Nephron progenitor cell (in vitro differentiated cells): ENCODE results near the gene VMP1.
A peak's percentile ranks its signal among the peaks of the same experiment; 100 is the strongest.
"Not testable (repeated sequence)": the region's sequence is repeated elsewhere in the genome, so short reads cannot be mapped to it uniquely, and the experiment has no call there.

Experiments
- DNase-seq: peaks from one replicate; pipeline ENCODE4 v3.0.0; 2021
- H3K27ac Mint-ChIP-seq: 2 replicates; pipeline ENCODE4 v1.8.0; 2021; ENCODE audit warnings: mild to moderate bottlenecking, moderate library complexity, mixed read lengths
- H3K27me3 Mint-ChIP-seq: 2 replicates; pipeline ENCODE4 v1.8.0; 2021; ENCODE audit warnings: mild to moderate bottlenecking, low read depth, mixed read lengths; ENCODE audit not compliant: poor library complexity
- H3K36me3 Mint-ChIP-seq: 2 replicates; pipeline ENCODE4 v1.8.0; 2021; ENCODE audit warnings: low read depth, mixed read lengths
- H3K4me1 Mint-ChIP-seq: 2 replicates; pipeline ENCODE4 v1.8.0; 2021; ENCODE audit warnings: mixed read lengths
- H3K4me3 Mint-ChIP-seq: 2 replicates; pipeline ENCODE4 v1.8.0; 2021; ENCODE audit warnings: mild to moderate bottlenecking, moderate library complexity, mixed read lengths
- H3K9me3 Mint-ChIP-seq: 2 replicates; pipeline ENCODE4 v1.8.0; 2021; ENCODE audit warnings: mild to moderate bottlenecking, moderate library complexity, mixed read lengths
- TF ChIP-seq, protein P1 (sequence below): fragments of 200-600 bp; sonication (generic); IDR thresholded peaks from 2 replicates; pipeline ENCODE4 v1.5.0; 2021; ENCODE audit warnings: antibody characterized with exemption

The VMP1 gene

DNA sequence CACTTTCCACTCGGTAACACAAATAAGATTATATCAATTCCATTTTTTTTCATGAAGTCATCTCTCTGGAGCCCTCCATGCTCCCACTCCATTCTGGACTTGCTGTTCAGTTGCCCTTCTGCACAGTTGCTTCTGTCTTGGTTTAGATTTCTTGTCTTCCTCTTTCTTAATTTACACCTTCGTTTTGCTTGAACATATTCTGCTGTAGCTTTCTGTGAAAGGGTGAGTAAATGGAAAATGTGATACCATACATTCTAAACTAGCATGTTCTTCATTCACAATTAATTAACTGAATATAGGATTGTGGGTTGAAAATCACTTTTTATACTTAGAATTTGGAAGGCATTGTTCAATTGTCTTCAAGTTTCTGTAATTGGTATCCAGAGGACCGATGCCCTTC, 69.6 kb downstream of the VMP1 start:
- no peaks in the 10 kb centered on the region for H3K27me3 Mint-ChIP-seq

DNA sequence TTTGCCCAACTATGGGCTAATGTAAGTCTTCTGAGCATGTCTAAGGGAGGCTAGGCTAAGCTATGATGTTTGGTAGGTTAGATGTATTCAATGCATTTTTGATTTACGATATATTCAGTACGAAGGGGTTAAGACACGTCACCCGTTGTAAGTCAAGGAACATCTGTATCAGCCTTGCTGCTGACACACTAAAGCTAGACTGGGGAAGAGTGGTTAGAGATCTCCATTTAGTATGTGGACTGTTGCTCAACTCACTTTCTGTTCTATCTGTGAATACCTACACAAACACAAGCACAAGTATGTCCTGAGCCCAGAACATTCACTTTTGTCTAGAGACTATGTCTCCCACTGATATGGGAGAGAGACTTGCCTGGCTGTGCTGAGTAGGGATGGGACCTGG, 71.5 kb downstream of the VMP1 start:
- Mint-ChIP-seq H3K4me1 (peaks cover 11% of the 10 kb centered on the region), H3K27me3 (no peaks in the 10 kb centered on the region), H3K36me3 (peaks cover 58% of the 10 kb centered on the region), H3K27ac (peak overlapping the region; percentile 21), H3K9me3 (peaks cover 10% of the 10 kb centered on the region), H3K4me3 (no peak overlapping the region)
- TF ChIP-seq, protein P1, sequence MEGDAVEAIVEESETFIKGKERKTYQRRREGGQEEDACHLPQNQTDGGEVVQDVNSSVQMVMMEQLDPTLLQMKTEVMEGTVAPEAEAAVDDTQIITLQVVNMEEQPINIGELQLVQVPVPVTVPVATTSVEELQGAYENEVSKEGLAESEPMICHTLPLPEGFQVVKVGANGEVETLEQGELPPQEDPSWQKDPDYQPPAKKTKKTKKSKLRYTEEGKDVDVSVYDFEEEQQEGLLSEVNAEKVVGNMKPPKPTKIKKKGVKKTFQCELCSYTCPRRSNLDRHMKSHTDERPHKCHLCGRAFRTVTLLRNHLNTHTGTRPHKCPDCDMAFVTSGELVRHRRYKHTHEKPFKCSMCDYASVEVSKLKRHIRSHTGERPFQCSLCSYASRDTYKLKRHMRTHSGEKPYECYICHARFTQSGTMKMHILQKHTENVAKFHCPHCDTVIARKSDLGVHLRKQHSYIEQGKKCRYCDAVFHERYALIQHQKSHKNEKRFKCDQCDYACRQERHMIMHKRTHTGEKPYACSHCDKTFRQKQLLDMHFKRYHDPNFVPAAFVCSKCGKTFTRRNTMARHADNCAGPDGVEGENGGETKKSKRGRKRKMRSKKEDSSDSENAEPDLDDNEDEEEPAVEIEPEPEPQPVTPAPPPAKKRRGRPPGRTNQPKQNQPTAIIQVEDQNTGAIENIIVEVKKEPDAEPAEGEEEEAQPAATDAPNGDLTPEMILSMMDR = no peak
- no peak for DNase-seq

More for the DNA sequence above, 69.6 kb downstream of the VMP1 start:
- Mint-ChIP-seq H3K4me3 (no peak overlapping the region), H3K27ac (no peak overlapping the region), H3K36me3 (peaks cover 45% of the 10 kb centered on the region), H3K4me1 (no peaks in the 10 kb centered on the region), H3K9me3 (peaks cover 10% of the 10 kb centered on the region)
- TF ChIP-seq, protein P1 = no peak
- DNase-seq = no peak

DNA sequence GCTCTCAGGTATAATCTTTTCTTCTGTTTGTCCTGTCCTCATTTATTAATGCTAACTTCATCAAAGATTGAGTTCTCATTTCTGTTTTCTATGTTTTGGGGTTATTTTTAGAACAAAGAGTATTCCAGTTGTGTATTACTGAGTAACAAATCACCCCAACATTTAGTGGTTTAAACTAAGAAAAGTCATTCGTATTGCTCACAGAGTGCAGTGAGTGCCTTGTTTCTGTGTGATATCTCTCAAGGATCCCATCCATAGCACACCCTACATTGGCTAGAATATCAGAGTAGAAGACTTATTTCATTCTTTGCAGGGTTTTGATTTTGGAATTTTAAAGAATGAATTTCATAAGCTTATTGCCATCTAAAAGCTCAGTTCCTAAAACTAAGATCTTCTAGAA, 72.1 kb downstream of the VMP1 start:
- TF ChIP-seq, protein P1 = no peak
- H3K4me1 Mint-ChIP-seq = peaks cover 16% of the 10 kb centered on the region
- no peaks in the 10 kb centered on the region for H3K27me3 Mint-ChIP-seq
- no peak for DNase-seq
- no peak overlapping the region for H3K4me3 Mint-ChIP-seq
- peaks cover 54% of the 10 kb centered on the region for H3K36me3 Mint-ChIP-seq
- H3K9me3 Mint-ChIP-seq = peaks cover 10% of the 10 kb centered on the region
- H3K27ac Mint-ChIP-seq = peak overlapping the region; percentile 33

DNA sequence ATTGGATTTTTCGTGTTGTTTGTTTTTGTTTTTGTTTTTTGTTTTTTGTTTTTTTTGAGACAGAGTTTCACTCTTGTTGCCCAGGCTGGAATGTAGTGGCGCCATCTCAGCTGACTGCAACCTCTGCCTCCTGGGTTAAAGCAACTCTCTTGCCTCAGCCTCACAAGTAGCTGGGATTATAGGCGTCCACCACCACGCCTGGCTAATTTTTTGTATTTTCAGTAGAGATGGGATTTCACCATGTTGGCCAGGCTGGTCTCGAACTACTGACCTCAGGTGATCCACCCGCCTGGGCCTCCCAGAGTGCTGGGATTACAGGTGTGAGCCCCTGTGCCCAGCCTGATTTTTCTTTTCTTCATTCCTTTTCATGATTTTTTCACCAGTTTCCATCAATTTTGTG, 73.1 kb downstream of the VMP1 start:
- not testable (repeated sequence) for H3K27ac Mint-ChIP-seq

DNA sequence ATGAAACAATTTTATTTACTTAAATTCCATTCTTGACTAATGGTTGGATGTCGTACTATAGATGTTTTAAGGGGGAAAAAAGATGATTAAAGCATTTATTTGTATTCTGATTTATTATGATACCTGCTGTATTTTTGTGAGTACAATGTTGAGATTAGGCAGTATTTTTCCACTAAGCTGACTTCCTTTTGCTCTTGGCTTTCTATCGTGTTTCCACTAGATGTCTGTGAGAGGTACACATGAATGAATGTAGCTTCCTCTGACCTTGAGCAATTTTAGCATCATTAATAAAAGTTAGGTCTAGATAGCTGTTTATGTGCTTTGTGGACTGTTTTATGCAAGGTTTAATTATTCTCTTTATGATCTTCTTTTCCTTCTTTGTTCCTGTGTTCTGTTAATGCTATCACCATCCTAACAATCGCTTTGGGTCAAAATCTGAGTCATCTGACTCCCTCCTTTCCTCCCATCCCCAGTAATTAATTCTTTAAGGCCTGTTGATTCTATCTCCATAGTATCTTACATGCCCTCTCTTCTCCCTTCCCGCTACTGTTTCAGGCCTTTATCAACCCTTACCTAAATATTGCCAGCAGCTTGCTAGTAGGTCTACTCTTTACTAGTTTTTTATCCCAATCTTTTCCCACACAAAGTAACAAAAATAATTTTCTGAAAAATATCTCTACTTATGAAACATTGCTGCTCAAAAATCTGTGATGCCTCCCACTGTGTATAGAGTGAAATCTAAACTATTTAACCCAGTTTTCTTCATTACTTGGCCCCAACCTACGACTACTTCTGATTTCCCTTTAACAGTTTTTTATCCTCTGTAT, 76.0 kb downstream of the VMP1 start:
- Mint-ChIP-seq H3K36me3 (peaks cover 23% of the 10 kb centered on the region), H3K27me3 (no peaks in the 10 kb centered on the region), H3K4me1 (peaks cover 33% of the 10 kb centered on the region), H3K27ac (peak overlapping the region; percentile 75), H3K4me3 (no peak overlapping the region), H3K9me3 (no peaks in the 10 kb centered on the region)
- DNase-seq = no peak
- TF ChIP-seq, protein P1 = no peak

More for the DNA sequence above, 73.1 kb downstream of the VMP1 start:
- Mint-ChIP-seq H3K36me3 (peaks cover 50% of the 10 kb centered on the region), H3K4me1 (peaks cover 18% of the 10 kb centered on the region)
- not testable (repeated sequence) for H3K9me3 Mint-ChIP-seq, H3K4me3 Mint-ChIP-seq, H3K27me3 Mint-ChIP-seq, DNase-seq

DNA sequence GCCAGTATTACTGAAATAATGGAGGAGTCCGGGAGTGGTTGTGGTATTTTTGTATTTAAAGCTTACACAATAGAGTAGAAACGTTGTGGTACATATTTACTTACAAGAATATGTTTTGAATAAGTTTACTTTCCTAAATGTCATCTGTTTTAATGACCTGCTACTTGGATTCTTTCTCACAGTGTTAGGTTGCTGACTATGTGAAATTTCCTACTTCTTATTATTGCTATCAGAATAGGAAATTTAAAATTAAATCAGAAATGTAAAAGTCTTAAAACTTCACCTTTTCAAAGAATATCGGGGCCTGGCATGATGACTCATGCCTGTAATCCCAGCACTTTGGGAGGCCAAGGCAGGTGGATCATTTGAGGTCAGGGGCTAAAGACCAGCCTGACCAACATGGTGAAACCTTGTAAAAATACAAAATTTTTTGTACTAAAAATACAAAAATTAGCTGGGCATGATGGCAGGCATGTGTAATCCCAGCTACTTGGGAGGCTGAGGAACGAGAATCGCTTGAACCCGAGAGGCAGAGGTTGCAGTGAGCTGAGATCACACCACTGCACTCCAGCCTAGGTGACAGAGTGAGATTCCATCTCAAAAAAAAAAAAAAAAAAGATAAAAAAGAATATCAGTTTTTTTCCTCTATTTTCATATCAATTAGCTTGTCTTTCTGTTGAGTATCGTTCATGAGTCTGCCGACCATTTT, 77.8 kb downstream of the VMP1 start:
- H3K9me3 Mint-ChIP-seq = no peaks in the 10 kb centered on the region
- H3K4me1 Mint-ChIP-seq = peaks cover 33% of the 10 kb centered on the region
- peak overlapping the region; percentile 32 for H3K27ac Mint-ChIP-seq

More for the DNA sequence above, 77.8 kb downstream of the VMP1 start:
- TF ChIP-seq, protein P1 = no peak
- no peak for DNase-seq
- Mint-ChIP-seq H3K36me3 (peaks cover 17% of the 10 kb centered on the region), H3K4me3 (no peak overlapping the region), H3K27me3 (no peaks in the 10 kb centered on the region)
